Measurements from ENCODE around the gene USP43.
"Not testable (repeated sequence)": the region's sequence is repeated elsewhere in the genome, so short reads cannot be mapped to it uniquely, and the experiment has no call there.

Gene USP43

GRCh38 chr17:9661027-9661426 lies 15.7 kb downstream of the USP43 start:
- DNase-seq, result no peak

GRCh38 chr17:9663511-9663910 lies 18.2 kb downstream of the USP43 start:
- not testable (repeated sequence) for DNase-seq

GRCh38 chr17:9666461-9667050 lies 21.2 kb downstream of the USP43 start:
- DNase-seq, result no peak

GRCh38 chr17:9668517-9668916 lies 23.2 kb downstream of the USP43 start:
- DNase-seq, result no peak

GRCh38 chr17:9669551-9670008 lies 24.3 kb downstream of the USP43 start:
- DNase-seq, result no peak

- no peak for DNase-seq
Observed at GRCh38 chr17:9670596-9670995, 25.3 kb downstream of the USP43 start.

GRCh38 chr17:9671559-9671958 lies 26.2 kb downstream of the USP43 start:
- DNase-seq, result no peak

- no peak for DNase-seq
Observed at GRCh38 chr17:9672266-9672665, 26.9 kb downstream of the USP43 start.

GRCh38 chr17:9672691-9673090 lies 27.4 kb downstream of the USP43 start:
- no peak for DNase-seq

- no peak for DNase-seq
Observed at GRCh38 chr17:9676084-9676483, 30.8 kb downstream of the USP43 start.

GRCh38 chr17:9676820-9677310 lies 31.5 kb downstream of the USP43 start:
- DNase-seq, result no peak

- DNase-seq, result no peak
Observed at GRCh38 chr17:9677411-9677810, 32.1 kb downstream of the USP43 start.

GRCh38 chr17:9677896-9678295 lies 32.6 kb downstream of the USP43 start:
- no peak for DNase-seq

GRCh38 chr17:9684955-9685621 lies 39.8 kb downstream of the USP43 start:
- no peak for DNase-seq

- no peak for DNase-seq
Observed at GRCh38 chr17:9693755-9694154, 48.4 kb downstream of the USP43 start.

GRCh38 chr17:9696279-9697044 lies 51.1 kb downstream of the USP43 start:
- no peak for DNase-seq

GRCh38 chr17:9700136-9700535 lies 54.8 kb downstream of the USP43 start:
- no peak for DNase-seq

- no peak for DNase-seq
Observed at GRCh38 chr17:9700754-9701476, 55.6 kb downstream of the USP43 start.

- DNase-seq, result no peak
Observed at GRCh38 chr17:9702482-9702881, 57.2 kb downstream of the USP43 start.

GRCh38 chr17:9702914-9703780 lies 57.8 kb downstream of the USP43 start:
- DNase-seq, result no peak

GRCh38 chr17:9703781-9704082 lies 58.4 kb downstream of the USP43 start:
- no peak for DNase-seq

- no peak for DNase-seq
Observed at GRCh38 chr17:9705745-9706144, 60.4 kb downstream of the USP43 start.

Measured in activated naive CD4-positive, alpha-beta T cell treated with Interleukin-2 at 50 U/mL for 16 hours (primary cell).